Activated CD8-positive, alpha-beta memory T cell treated with anti-CD3 and anti-CD28 coated beads, Interleukin-2, amount 50 U/mL, for 48 hours (primary cell): ENCODE results near the gene ASCL3.
A peak's percentile ranks its signal among the peaks of the same experiment; 100 is the strongest.
"Not testable (repeated sequence)": the region's sequence is repeated elsewhere in the genome, so short reads cannot be mapped to it uniquely, and the experiment has no call there.

Experiments used
- DNase-seq: peaks from one replicate; pipeline ENCODE4 v3.0.0-alpha.2; 2020

ASCL3 gene

GRCh38 chr11:8942518-8943066, at the start of gene ASCL3:
Gene ASCL3 (minus strand): TSS chr11:8943016. CDS start chr11:8938161, 4,855 bp downstream.
- DNase-seq = no peak

GRCh38 chr11:8989453-8989852, 46.6 kb upstream of the ASCL3 start:
- no peak for DNase-seq

DNA sequence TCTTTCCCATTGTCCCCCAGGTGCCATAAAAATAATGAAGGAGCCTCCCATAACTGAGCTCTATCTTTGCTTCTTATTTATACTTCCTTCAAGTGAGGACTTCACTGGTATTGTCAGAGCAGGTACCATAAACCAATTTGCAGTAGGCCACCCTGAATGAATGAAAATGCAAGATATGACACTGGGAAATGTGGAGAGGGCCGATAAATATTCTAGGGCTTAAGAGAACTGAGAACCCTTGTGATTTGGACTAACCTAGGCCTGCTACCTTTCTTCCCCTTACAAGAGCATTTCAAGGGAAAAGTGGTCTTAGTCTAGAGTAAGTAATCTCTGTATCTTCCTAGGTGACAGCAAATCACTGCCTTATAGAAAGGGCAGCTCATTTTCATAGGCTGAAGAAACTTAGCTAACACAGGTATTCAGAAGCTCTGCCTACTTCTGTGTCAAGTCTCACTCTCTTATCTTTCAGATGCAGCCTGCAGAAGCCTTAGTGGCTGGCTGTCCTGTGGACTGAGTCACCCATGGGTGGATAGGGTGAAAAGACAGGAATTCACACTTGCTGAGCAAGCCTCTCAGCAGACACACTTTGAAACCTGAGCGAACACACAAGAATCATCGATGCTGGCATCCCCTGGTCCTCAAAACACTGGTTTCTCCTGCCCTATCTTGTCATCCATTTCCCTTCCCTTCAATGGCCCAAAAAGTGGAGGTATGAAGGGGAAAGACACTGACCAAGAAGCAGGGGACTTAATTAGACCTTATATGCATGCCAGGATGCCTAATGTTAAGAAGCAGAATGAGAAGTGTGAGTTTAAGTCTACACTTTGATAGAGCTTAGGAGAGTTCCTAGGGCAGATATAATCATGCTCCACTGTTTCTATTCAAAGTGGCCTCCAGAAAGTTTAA, 45.8 kb upstream of the ASCL3 start:
- no peak for DNase-seq

GRCh38 chr11:8987446-8987845, 44.6 kb upstream of the ASCL3 start:
- no peak for DNase-seq

- not testable (repeated sequence) for DNase-seq
Observed at GRCh38 chr11:8986772-8987171, 44.0 kb upstream of the ASCL3 start.

DNA sequence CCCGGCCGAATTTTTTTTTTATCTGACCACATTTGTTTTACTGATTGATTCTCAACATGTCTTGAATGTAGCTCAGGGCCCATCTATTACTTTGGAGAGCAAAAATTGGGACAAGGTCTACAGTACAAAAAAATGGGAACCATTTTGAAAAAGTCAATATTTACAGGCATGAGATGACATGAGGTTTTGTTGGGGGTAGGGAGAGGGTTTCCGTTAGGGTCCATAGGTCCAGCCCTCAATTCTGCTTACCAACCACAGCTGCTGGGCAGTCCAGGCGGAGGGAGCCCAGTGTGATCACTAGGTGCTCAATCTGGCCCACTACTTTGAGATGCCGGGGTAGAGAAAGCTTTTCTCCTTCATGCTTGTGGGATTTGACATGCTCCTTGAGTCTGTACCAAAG, 42.6 kb upstream of the ASCL3 start:
- no peak for DNase-seq

- DNase-seq = no peak
Observed at GRCh38 chr11:8983552-8983951, 40.7 kb upstream of the ASCL3 start.

DNA sequence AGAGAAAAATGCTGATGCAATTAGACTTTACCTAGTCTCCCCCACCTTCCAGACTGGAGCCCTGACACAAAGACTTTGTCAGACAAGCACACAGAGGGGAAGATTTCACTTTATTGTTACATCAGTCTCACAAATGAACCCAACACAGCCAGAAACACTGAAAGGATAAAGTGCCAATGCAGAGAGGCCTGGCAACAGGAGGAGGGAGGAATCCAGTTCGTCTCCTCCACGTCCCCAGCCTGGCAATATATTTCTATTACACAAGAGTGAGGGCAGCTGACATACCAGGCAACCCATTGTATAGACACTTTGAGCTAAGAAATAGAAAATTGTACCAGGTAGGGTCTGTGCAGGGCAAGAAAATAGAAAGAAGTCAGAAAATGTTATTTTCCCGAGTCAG, 37.7 kb upstream of the ASCL3 start:
- no peak for DNase-seq

DNA sequence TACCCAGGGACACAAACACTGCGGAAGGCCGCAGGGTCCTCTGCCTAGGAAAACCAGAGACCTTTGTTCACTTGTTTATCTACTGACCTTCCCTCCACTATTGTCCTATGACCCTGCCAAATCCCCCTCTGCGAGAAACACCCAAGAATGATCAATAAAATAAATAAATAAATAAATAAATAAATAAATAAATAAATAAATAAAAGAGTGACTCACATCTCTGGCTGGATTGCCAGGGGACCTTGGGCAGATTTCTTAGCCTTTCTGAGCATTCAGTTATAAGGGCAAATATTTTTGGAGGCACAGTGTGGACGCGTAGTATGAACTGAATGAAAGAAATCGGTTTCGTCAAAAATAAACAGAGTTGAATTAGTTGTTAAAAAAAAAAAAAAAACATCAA, 36.5 kb upstream of the ASCL3 start:
- DNase-seq = not testable (repeated sequence)

DNA sequence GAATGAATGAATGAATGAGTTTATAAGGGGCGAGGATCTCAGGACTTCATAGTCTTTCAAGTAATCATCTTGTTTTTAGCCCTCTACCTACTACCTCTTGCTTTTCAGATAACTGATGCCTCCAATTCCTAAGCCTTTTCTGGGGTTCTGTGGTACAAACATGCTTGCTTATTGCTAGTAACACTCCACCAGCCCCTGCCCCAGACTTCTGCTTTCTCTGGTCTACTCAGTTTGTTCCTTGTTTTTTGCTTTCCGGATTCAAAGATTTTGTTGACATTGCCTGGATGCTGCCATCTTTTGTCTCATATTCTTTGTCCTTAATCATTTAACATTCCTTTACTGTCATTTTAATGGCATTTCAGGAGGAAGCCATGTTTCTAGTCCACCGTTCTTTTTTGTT, 30.3 kb upstream of the ASCL3 start:
- no peak for DNase-seq

- no peak for DNase-seq
Observed at GRCh38 chr11:8971924-8972316, 29.1 kb upstream of the ASCL3 start.

DNA sequence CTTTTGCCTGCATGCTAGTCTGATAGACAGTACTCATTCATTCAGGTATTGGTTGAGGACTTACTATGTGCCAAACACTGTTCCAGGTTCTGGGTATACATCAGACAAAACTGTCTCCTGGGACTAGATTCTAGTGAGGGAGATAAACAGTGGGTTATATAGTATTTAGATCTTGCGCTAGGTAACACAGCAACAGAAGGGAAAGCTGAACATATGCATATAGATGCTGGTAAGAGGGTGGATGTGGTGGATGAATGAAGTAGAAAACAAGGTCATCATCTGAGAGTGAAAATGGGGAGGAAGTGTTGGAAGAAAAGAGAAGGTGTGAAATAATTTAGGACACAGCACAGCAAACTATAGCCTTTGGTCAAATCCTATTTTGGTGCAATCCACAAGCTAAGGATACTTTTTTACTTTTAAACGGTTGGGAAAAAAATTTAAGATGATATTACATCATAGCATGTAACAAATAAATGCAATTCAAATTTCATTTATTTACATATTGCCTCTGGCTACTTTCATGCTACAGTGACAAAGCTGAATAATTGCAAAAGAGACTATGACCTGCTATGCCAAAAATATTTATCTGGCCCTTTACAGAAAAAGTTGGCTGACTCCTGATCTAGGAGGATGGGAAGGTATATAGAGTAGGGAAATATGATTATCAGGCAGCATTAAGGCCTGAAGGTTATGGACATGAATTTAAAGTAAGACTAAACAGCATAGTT, 28.5 kb upstream of the ASCL3 start:
- no peak for DNase-seq

GRCh38 chr11:8967184-8967583, 24.4 kb upstream of the ASCL3 start:
- DNase-seq = no peak

DNA sequence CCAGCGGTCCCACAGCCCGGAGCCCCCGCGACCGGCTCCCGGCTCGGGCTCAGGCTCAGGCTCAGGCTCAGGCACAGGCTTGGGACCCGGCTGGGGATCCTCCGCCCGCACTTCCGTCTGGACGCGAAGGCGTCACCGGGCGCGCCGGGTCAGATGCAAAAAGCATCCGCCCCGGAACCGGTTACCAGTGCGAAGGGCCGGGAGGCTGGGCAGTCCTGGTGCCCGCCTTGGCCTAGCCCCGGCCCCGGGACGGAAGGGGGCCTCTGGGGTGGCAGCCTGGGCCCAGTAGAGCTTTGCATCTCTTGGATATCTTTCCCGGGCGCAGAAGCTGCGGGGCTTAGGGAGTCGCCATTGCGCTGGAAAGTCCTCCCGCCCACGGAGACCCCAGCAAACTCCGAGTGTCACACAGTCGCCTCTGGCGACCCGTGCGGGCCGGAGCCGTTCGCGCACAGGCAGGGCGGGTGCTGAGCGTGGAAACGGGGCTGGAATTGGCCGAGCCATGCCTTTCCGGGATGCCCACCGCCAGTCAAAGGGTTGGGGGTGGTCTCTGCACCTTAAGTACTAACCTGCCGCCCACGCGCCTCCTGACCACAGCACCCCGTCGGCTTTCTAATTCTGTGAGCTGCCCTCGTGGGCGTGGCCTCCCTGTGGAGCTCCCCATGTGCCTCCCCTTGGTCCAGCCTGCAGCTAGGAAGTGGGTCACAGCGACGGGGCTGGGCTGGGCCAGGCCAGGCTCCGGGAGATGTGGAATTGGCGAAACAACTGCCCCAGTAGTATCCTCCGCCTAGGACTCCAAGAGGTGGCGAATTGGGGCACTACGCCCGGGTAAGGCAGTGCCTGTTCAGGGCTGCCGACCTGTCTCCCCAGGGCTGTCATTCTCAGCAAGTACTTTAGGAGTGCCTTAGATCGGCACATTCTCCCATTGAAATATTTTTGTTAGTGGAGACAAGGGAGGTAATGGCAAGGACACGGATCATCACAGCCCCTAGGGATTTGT, 21.8 kb upstream of the ASCL3 start, which contains the start of gene TMEM9B:
TSS of gene TMEM9B (minus strand) at position 119 of the 997 bp plus-strand sequence. CDS start 129 bp downstream, outside the sequence.
- DNase-seq = peak; percentile 92

DNA sequence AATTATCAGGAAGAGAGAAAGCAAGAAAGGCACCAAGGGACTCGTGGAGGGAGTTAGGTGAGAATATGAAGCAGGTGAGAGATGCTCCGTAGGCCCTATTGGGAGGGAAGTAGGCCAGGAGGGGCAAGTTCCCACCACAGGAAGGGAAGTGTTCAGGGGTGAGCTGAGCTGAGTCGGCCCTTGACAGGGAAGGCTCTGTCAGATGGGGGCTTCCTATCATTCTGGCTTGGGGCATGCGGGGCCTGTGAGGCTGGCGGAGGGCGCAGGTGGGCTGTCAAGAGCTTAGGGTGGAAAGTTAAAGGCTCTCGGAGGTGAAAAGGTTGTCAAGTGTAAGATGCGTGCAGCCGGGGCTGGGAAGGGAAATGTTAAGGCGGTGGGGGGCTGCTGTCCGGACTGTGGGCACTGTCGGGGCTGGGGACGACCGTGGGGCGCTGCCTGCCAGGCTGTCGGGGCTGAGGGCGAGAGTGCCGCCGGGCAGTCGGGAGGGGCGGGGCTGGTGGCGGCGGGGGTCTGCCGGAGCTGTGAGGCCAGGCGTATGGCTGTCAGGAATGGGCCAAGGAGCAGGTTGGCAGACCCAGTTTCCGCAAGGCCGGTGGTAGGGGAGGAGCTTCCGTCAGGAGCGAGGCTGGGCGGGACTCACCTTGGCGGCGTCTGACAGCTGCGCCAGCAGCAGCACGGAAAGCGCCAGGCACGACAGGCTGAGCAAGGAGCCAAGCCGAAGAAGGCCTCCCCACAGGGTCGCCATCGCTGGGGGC, 20.9 kb upstream of the ASCL3 start:
- DNase-seq = peak; percentile 87

DNA sequence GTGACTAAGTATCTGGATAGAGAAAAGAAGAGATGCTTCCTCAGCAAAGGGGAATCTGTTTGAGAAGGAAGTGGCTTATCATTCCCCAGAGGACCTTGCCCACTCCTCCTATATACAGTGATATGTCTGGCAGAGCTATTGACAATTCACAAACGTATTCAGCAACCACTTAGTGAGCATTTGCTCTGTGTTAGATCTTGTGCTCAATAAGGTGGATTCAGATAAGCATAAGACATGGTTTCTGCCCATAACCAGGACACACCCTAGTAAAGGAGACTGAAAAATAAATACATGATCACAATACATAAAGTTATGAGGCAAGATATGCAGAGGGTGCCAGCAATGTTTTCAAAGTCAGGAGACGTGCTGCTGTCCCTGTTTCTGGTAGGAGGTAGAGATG, 20.0 kb upstream of the ASCL3 start:
- DNase-seq = no peak

- no peak for DNase-seq
Observed at GRCh38 chr11:8961401-8961800, 18.6 kb upstream of the ASCL3 start.

- no peak for DNase-seq
Observed at GRCh38 chr11:8959546-8960166, 16.8 kb upstream of the ASCL3 start.

GRCh38 chr11:8956860-8957259, 14.0 kb upstream of the ASCL3 start:
- no peak for DNase-seq

DNA sequence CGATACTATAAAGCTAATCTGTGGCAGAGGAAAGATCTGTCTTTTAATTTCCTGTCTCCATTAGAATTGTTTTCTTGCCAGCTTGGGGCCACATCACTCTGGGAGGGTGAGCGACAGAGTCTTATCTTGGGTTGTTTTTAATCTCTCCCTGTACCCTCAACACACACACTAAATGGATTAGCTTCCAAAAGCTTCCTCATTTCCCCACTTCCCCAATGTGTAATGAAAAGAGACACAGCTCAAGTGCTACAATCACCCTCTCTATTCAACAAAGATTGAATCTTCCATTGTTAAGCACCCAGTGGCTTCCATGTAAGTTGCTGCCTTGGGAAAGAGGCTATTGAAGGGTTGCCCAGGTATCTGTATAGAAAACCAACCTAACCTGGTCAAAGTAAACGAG, 6.1 kb upstream of the ASCL3 start:
- DNase-seq = no peak
